Kidney (tissue), 14 donors: ENCODE measurements around the gene CADM3. TPM values are rescaled to one million over a fixed set of nuclear protein-coding genes. Genes with fewer than 3 reads are reported as not detected.

Experiments
- DNase-seq, 5 donors: peaks; one replicate each; pipeline ENCODE4 v3.0.0-alpha.2; 2013 to 2020
- FAIRE-seq: peaks from 2 replicates; lab custom pipeline; 2012; peaks lifted over from hg19 to GRCh38; lab: Jason Lieb, UNC
- H3K27ac ChIP-seq, 2 donors: one replicate each; pipeline ENCODE4 v1.7.0; 2013; ENCODE audit warnings: low read depth in 2 of 2, low read length in 2 of 2, inconsistent platforms in 1 of 2
- H3K27me3 ChIP-seq: one replicate; pipeline ENCODE4 v1.7.1; 2013; ENCODE audit warnings: low read length, inconsistent platforms; ENCODE audit not compliant: control insufficient read depth, insufficient read depth
- H3K36me3 ChIP-seq, 3 donors: one replicate each; pipeline versions ENCODE4 v1.7.0 to v1.7.1; 2013; ENCODE audit warnings: low read length in 3 of 3, control low read depth in 1 of 3, inconsistent platforms in 1 of 3; ENCODE audit not compliant: insufficient read depth in 3 of 3, control insufficient read depth in 2 of 3
- H3K4me1 ChIP-seq, 3 donors: one replicate each; pipeline versions ENCODE4 v1.7.0 to v1.7.1; 2013; ENCODE audit warnings: low read length in 3 of 3, inconsistent platforms in 1 of 3, low read depth in 1 of 3; ENCODE audit not compliant: control insufficient read depth in 2 of 3, insufficient read depth in 2 of 3
- H3K4me3 ChIP-seq, 3 donors: one replicate each; pipeline versions ENCODE4 v1.7.0 to v1.8.1; 2013; ENCODE audit warnings: low read length in 3 of 3, control low read depth in 1 of 3, inconsistent platforms in 1 of 3
- H3K9ac ChIP-seq, 3 donors: one replicate each; pipeline versions ENCODE4 v1.7.0 to v1.7.1; 2013; ENCODE audit warnings: low read length in 3 of 3, control low read depth in 1 of 3, inconsistent platforms in 1 of 3
- H3K9me3 ChIP-seq, 3 donors: one replicate each; pipeline versions ENCODE4 v1.7.0 to v1.7.1; 2013; ENCODE audit warnings: low read length in 3 of 3, control low read depth in 1 of 3, inconsistent platforms in 1 of 3; ENCODE audit not compliant: control insufficient read depth in 2 of 3, insufficient read depth in 1 of 3
- CTCF ChIP-seq: IDR thresholded peaks from 3 replicates; pipeline ENCODE4 v1.5.1; 2012; ENCODE audit warnings: mild to moderate bottlenecking, moderate library complexity, borderline replicate concordance; ENCODE audit not compliant: insufficient read depth; ENCODE audit errors: extremely low read depth
- intact Hi-C: fragments of 100-400 bp; cut with DNase I; formaldehyde crosslinking; loops from one replicate; pipeline ENCODE4 v1.11.1; 2022
- polyA plus RNA-seq: library from polyadenylated mRNA; stranded (reverse); fragments of 350-450 nt; fragmentation: Illumina TruSeq; extraction: RNeasy Lipid Tissue Mini Kit (QIAGEN cat#74804); gene quantifications from one replicate; pipeline ENCODE4 v1.2.3, GENCODE V29; 2014; ENCODE audit warnings: low read depth, low replicate concordance; ENCODE audit not compliant: insufficient read depth
- total RNA-seq: library from RNA; stranded (reverse); fragmentation: NEBNext Ultra II Directional; extraction: Animal tissue kit (Norgen Biotek cat#: 25700); gene quantifications from one replicate; pipeline ENCODE4 v1.2.1, GENCODE V29; 2021
- donor health status: control.
- donor health status: control.
- donor health status: control.
- donor health status: control.
- donor health status: control.
- donor health status: DM: yes; HTN: yes; CAD: no.
- donor health status: Normal renal cell carcinoma (clear cell type).

CADM3 gene
- total and polyA plus RNA-seq, 2 donors from 2014 or later = 0.56 to 25.8 TPM

- intact Hi-C loops = no loop called here
- no peaks in the 10 kb centered on the region for H3K36me3 ChIP-seq
- peaks cover 3% of the 10 kb centered on the region for H3K27me3 ChIP-seq
- H3K4me1 ChIP-seq = no peaks in the 10 kb centered on the region
- FAIRE-seq (no peak), DNase-seq (no peak)
- no peak for TF ChIP-seq CTCF
- no peaks in the 10 kb centered on the region for H3K9me3 ChIP-seq
- H3K4me3 ChIP-seq = no peak overlapping the region
- H3K9ac ChIP-seq = no peak overlapping the region
- H3K27ac ChIP-seq = no peak overlapping the region
Measured at GRCh38 chr1:159212596-159212995, 41.2 kb downstream of the CADM3 start.

GRCh38 chr1:159214149-159214760, 42.8 kb downstream of the CADM3 start:
- H3K9ac ChIP-seq = no peak overlapping the region
- no peaks in the 10 kb centered on the region for H3K36me3 ChIP-seq
- intact Hi-C loops = no loop called here
- H3K4me1 ChIP-seq = no peaks in the 10 kb centered on the region
- H3K4me3 ChIP-seq = no peak overlapping the region
- DNase-seq (peak in 3 of 5 donors; percentile 35 to 43 (median 42)), FAIRE-seq (no peak)
- peaks cover under 1% of the 10 kb centered on the region for H3K27me3 ChIP-seq
- H3K27ac ChIP-seq = no peak overlapping the region
- TF ChIP-seq CTCF = peak; percentile 82
- no peaks in the 10 kb centered on the region for H3K9me3 ChIP-seq

GRCh38 chr1:159218649-159219636, 47.5 kb downstream of the CADM3 start:
- intact Hi-C loops = no loop called here
- no peaks in the 10 kb centered on the region for H3K27me3 ChIP-seq

More at GRCh38 chr1:159218649-159219636, 47.5 kb downstream of the CADM3 start:
- Histone ChIP-seq H3K27ac (no peak overlapping the region), H3K9me3 (no peaks in the 10 kb centered on the region), H3K9ac (no peak overlapping the region), H3K36me3 (no peaks in the 10 kb centered on the region), H3K4me1 (no peaks in the 10 kb centered on the region), H3K4me3 (no peak overlapping the region)
- DNase-seq = no peak
- no peak for TF ChIP-seq CTCF
- no peak for FAIRE-seq
